Common myeloid progenitor, CD34-positive (primary cell): ENCODE data around the gene ACACB.

Experiments
- CTCF ChIA-PET: fragments of 350-600 bp; sonication (Branson Sonifier 250); formaldehyde crosslinking; loops from one replicate; lab custom pipeline; 2021; ENCODE audit warnings: antibody characterized with exemption; lab: Charles Lee
- POLR2A ChIA-PET: fragments of 350-600 bp; sonication (Branson Sonifier 250); formaldehyde crosslinking; loops from one replicate; lab custom pipeline; 2021; ENCODE audit warnings: antibody characterized with exemption; lab: Charles Lee
- DNase-seq, 3 donors: peaks; one replicate each; pipeline versions ENCODE4 v3.0.0 to v3.0.0-alpha.2; 2013
- H3K27ac ChIP-seq, 2 experiments: 1 replicate in 1 of 2; 2 replicates in 1 of 2; pipeline ENCODE4 v1.7.0; 2013; ENCODE audit warnings: inconsistent platforms in 2 of 2, low read length in 2 of 2, mild to moderate bottlenecking in 2 of 2, low read depth in 1 of 2, moderate library complexity in 1 of 2; ENCODE audit not compliant: severe bottlenecking in 2 of 2, insufficient read depth in 1 of 2, poor library complexity in 1 of 2
- H3K27me3 ChIP-seq, 5 experiments: replicated peaks in 2 of 5; 1 replicate in 3 of 5; 2 replicates in 2 of 5; pipeline versions ENCODE4 v1.6.1 to v1.7.0; 2013; ENCODE audit warnings: low read length in 4 of 5, mild to moderate bottlenecking in 2 of 5, moderate library complexity in 2 of 5, inconsistent platforms in 1 of 5; ENCODE audit not compliant: insufficient read depth in 5 of 5, control insufficient read depth in 4 of 5
- H3K36me3 ChIP-seq, 4 experiments: 1 replicate in 2 of 4; 2 replicates in 2 of 4; pipeline versions ENCODE4 v1.6.1 to v1.7.0; 2013; ENCODE audit warnings: low read length in 3 of 4, control low read depth in 1 of 4, mild to moderate bottlenecking in 1 of 4; ENCODE audit not compliant: control insufficient read depth in 4 of 4, insufficient read depth in 4 of 4
- H3K4me1 ChIP-seq, 4 experiments: 1 replicate in 3 of 4; 2 replicates in 1 of 4; pipeline versions ENCODE4 v1.6.1 to v1.7.1; 2013; ENCODE audit warnings: low read length in 3 of 4, mild to moderate bottlenecking in 3 of 4, control low read depth in 1 of 4, inconsistent platforms in 1 of 4, moderate library complexity in 1 of 4; ENCODE audit not compliant: control insufficient read depth in 4 of 4, insufficient read depth in 4 of 4; ENCODE audit errors: control extremely low read depth in 1 of 4
- H3K4me3 ChIP-seq, 7 experiments: 1 replicate in 4 of 7; 2 replicates in 3 of 7; pipeline versions ENCODE4 v1.5.1 to v1.7.0; 2013; ENCODE audit warnings: mild to moderate bottlenecking in 7 of 7, low read length in 6 of 7, moderate library complexity in 6 of 7, inconsistent platforms in 2 of 7, low read depth in 2 of 7, control low read depth in 1 of 7; ENCODE audit not compliant: insufficient read depth in 4 of 7, control insufficient read depth in 1 of 7; ENCODE audit errors: extremely low read depth in 1 of 7
- H3K9me3 ChIP-seq, 5 experiments: 1 replicate in 4 of 5; 2 replicates in 1 of 5; pipeline versions ENCODE4 v1.6.1 to v1.7.1; 2013; ENCODE audit warnings: low read length in 4 of 5, mild to moderate bottlenecking in 2 of 5, inconsistent platforms in 1 of 5, low read depth in 1 of 5, moderate library complexity in 1 of 5; ENCODE audit not compliant: control insufficient read depth in 4 of 5, insufficient read depth in 2 of 5; ENCODE audit errors: control extremely low read depth in 1 of 5
- WGBS: methylation state at CpG from one replicate; pipeline ENCODE4 v1.1.5; 2013; ENCODE audit not compliant: insufficient coverage; 5-methylcytosine and 5-hydroxymethylcytosine counted together

Gene ACACB

DNA sequence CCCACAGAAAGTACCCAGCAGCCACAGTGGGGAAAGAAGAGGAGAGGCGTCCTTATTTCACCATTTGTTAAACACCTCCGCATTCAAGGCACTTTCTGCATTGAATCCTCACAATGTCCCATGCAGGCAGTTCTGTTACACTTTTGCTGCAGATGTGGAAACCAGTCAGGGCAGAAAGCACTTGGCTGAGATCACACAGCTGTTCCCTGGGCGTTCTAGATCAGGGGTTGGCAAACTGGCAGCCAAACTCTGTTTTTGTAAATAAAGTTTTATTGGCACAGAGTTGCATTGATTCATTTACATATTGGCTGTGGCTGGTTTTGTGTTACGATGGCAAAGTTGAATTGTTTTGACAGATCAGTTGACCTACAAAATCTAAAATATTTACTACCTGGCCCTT lies 172.6 kb downstream of the ACACB start:
- H3K4me3 ChIP-seq = no peak overlapping the region
- ChIA-PET CTCF (no interaction called here), POLR2A (no interaction called here)
- 90% methylated on average over 2 of the region's 4 CpGs for WGBS
- H3K9me3 ChIP-seq = no peaks in the 10 kb centered on the region
- H3K36me3 ChIP-seq = no peaks in the 10 kb centered on the region
- no peak overlapping the region for H3K27ac ChIP-seq
- no peak for DNase-seq
- H3K4me1 ChIP-seq = peaks cover 0 to 15% (median 6%) of the 10 kb centered on the region in 4 experiments
- peaks cover 0 to 7% (median 2%) of the 10 kb centered on the region in 5 experiments for H3K27me3 ChIP-seq

DNA sequence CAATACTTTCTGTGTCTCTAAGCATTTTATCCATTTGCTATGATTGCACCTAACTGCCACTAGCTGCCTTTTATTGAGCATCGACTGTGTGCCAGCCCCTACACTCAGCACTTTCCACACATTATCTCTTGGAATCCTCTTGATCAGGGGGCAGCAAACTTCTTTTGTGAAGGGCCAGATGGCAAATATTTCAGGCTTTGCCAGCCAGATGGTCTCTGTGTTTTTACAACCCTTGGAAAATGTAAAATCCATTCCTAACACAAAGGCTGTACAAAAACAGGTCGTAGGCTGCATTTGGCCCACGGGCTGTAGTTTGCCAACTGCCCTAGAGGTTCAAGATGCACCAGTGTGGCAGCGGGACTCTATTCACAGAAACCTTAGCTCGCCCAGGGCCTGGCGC lies 173.2 kb downstream of the ACACB start:
- ChIA-PET CTCF (no interaction called here), POLR2A (no interaction called here)
- Histone ChIP-seq H3K9me3 (no peaks in the 10 kb centered on the region), H3K27me3 (peaks cover 0 to 7% (median 2%) of the 10 kb centered on the region in 5 experiments), H3K4me1 (peaks cover 0 to 15% (median 6%) of the 10 kb centered on the region in 4 experiments), H3K27ac (no peak overlapping the region), H3K4me3 (no peak overlapping the region), H3K36me3 (no peaks in the 10 kb centered on the region)
- DNase-seq = no peak
- WGBS = 94% methylated on average over 5 of the region's 6 CpGs

GRCh38 chr12:109290061-109290460 lies 173.7 kb downstream of the ACACB start:
- no peaks in the 10 kb centered on the region for H3K9me3 ChIP-seq
- ChIA-PET CTCF (no interaction called here), POLR2A (no interaction called here)
- WGBS = 94% methylated on average over 15 of the region's 18 CpGs
- H3K4me3 ChIP-seq = no peak overlapping the region
- no peak overlapping the region for H3K27ac ChIP-seq
- no peak for DNase-seq
- peaks cover 0 to 7% (median 2%) of the 10 kb centered on the region in 5 experiments for H3K27me3 ChIP-seq
- peaks cover 0 to 15% (median 6%) of the 10 kb centered on the region in 4 experiments for H3K4me1 ChIP-seq
- H3K36me3 ChIP-seq = no peaks in the 10 kb centered on the region

DNA sequence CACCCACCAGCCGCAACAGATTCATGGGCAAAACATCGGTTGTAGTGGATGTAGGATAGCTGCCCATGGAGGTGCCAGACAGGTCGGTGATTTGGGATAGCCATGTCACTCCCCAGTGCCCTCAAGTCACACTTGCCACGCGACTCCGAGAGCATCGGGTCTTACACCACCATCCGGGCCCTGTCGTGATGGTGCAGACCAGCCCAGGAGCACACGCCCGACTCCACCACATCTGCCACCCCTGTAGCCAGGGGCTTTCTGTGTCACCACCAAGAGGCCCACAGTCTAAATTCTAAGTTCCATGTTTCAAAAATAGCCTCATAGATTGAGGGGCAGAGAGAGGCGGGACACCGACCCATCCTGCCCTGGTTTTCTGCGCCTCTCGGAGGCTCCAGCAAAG lies 174.7 kb downstream of the ACACB start:
- Histone ChIP-seq H3K36me3 (no peaks in the 10 kb centered on the region), H3K4me3 (peak overlapping the region in 3 of 7 experiments; percentile 39 to 63 (median 58))
- CTCF ChIA-PET = no interaction called here

GRCh38 chr12:109291521-109292341 lies 175.3 kb downstream of the ACACB start:
- DNase-seq = peak; percentile 72 to 93 (median 83)
- CTCF ChIA-PET = no interaction called here
- H3K4me1 ChIP-seq = peaks cover 0 to 15% (median 6%) of the 10 kb centered on the region in 4 experiments
- no peaks in the 10 kb centered on the region for H3K9me3 ChIP-seq
- H3K4me3 ChIP-seq = peak overlapping the region in 3 of 7 experiments; percentile 39 to 63 (median 58)
- WGBS = 8% methylated on average over 25 of the region's 31 CpGs
- H3K36me3 ChIP-seq = no peaks in the 10 kb centered on the region
- H3K27ac ChIP-seq = no peak overlapping the region
- POLR2A ChIA-PET = no interaction called here
- peaks cover 0 to 10% (median 3%) of the 10 kb centered on the region in 5 experiments for H3K27me3 ChIP-seq

More for the DNA sequence above, 174.7 kb downstream of the ACACB start:
- WGBS = 68% methylated on average over 13 of the region's 15 CpGs
- POLR2A ChIA-PET = no interaction called here
- Histone ChIP-seq H3K9me3 (no peaks in the 10 kb centered on the region), H3K27me3 (peaks cover 0 to 8% (median 3%) of the 10 kb centered on the region in 5 experiments), H3K27ac (no peak overlapping the region), H3K4me1 (peaks cover 0 to 15% (median 6%) of the 10 kb centered on the region in 4 experiments)
- DNase-seq = no peak

GRCh38 chr12:109292342-109292711 lies 175.9 kb downstream of the ACACB start:
- 85% methylated on average over 2 of the region's 5 CpGs for WGBS
- CTCF ChIA-PET = no interaction called here
- Histone ChIP-seq H3K36me3 (no peaks in the 10 kb centered on the region), H3K4me1 (peaks cover 0 to 15% (median 6%) of the 10 kb centered on the region in 4 experiments), H3K9me3 (no peaks in the 10 kb centered on the region), H3K27me3 (peaks cover 0 to 10% (median 3%) of the 10 kb centered on the region in 5 experiments), H3K4me3 (no peak overlapping the region), H3K27ac (no peak overlapping the region)
- DNase-seq = no peak
- POLR2A ChIA-PET = no interaction called here

- peaks cover 0 to 10% (median 3%) of the 10 kb centered on the region in 5 experiments for H3K27me3 ChIP-seq
- H3K4me3 ChIP-seq = no peak overlapping the region
- peaks cover 0 to 15% (median 6%) of the 10 kb centered on the region in 4 experiments for H3K4me1 ChIP-seq
- no peak overlapping the region for H3K27ac ChIP-seq
- no peaks in the 10 kb centered on the region for H3K9me3 ChIP-seq
- H3K36me3 ChIP-seq = no peaks in the 10 kb centered on the region
- DNase-seq = no peak
- CTCF ChIA-PET = no interaction called here
- 90% methylated on average over 3 of the region's 3 CpGs for WGBS
- POLR2A ChIA-PET = no interaction called here
Observed at GRCh38 chr12:109293106-109293505, 176.7 kb downstream of the ACACB start.
